Measurements from ENCODE around the gene G6PC1. TPM values are rescaled to one million over a fixed set of nuclear protein-coding genes. Genes with fewer than 3 reads are reported as not detected.
"Not testable (repeated sequence)": the region's sequence is repeated elsewhere in the genome, so short reads cannot be mapped to it uniquely, and the experiment has no call there.

Gene G6PC1
- total RNA-seq, 2 donors from 2014 or later: not detected

- Histone ChIP-seq H3K4me3 (no peak overlapping the region), H3K27me3 (replicated peaks; ENCODE audit: insufficient read depth) (no peaks in the 10 kb centered on the region), H3K4me1 (ENCODE audit: control insufficient read depth in 1 of 2, low read depth in 2 of 2) (peaks cover 16 to 25% of the 10 kb centered on the region in 2 donors), H3K9me3 (no peaks in the 10 kb centered on the region), H3K36me3 (no peaks in the 10 kb centered on the region), H3K27ac (no peak overlapping the region)
- DNase-seq (ENCODE audit: low spot score): no peak
- TF ChIP-seq CTCF (IDR thresholded peaks at IDR 0.05): no peak
- ATAC-seq (ENCODE audit: insufficient number of reproducible peaks, low FRiP score, low read depth): no peak
Measured at GRCh38 chr17:42898147-42898811, 2.3 kb upstream of the G6PC1 start.

- not testable (repeated sequence) for ATAC-seq (ENCODE audit: insufficient number of reproducible peaks, low FRiP score, low read depth); H3K36me3 ChIP-seq; DNase-seq (ENCODE audit: low spot score)
Measured at GRCh38 chr17:42899981-42900380, 618 bp upstream of the G6PC1 start.

GRCh38 chr17:42901535-42902229 is 1.1 kb downstream of the G6PC1 start:
- no peak for ATAC-seq (ENCODE audit: insufficient number of reproducible peaks, low FRiP score, low read depth)
- Histone ChIP-seq H3K4me1 (ENCODE audit: control insufficient read depth in 1 of 2, low read depth in 2 of 2) (no peaks in the 10 kb centered on the region), H3K9me3 (no peaks in the 10 kb centered on the region), H3K4me3 (no peak overlapping the region), H3K27ac (no peak overlapping the region), H3K27me3 (replicated peaks; ENCODE audit: insufficient read depth) (no peaks in the 10 kb centered on the region), H3K36me3 (no peaks in the 10 kb centered on the region)
- DNase-seq (ENCODE audit: low spot score): no peak
- TF ChIP-seq CTCF (IDR thresholded peaks at IDR 0.05): no peak

More at GRCh38 chr17:42899981-42900380, 618 bp upstream of the G6PC1 start:
- H3K9me3 ChIP-seq; H3K4me1 ChIP-seq (ENCODE audit: control insufficient read depth in 1 of 2, low read depth in 2 of 2); H3K27ac ChIP-seq; H3K4me3 ChIP-seq; H3K27me3 ChIP-seq (replicated peaks; ENCODE audit: insufficient read depth): not testable (repeated sequence)

DNA sequence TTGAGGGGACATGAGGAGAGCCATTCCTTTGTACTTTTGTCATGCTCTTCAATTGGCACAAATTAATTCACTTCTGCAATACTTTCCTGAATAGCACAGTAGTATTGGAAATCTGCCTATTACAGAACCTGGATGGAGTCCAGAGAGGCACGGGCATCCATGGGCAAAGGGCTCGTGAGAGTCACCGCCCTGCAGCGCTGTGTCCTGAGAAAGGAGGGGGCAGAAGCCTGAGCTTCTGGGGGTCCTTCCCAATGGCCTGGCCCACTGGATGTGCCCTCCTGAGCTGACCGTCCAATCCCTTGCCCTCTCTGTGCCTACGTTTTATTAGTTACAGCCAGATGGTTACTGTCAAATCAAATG is 3.5 kb downstream of the G6PC1 start:
- Histone ChIP-seq H3K27ac (no peak overlapping the region), H3K36me3 (no peaks in the 10 kb centered on the region), H3K4me3 (no peak overlapping the region), H3K9me3 (no peaks in the 10 kb centered on the region), H3K27me3 (replicated peaks; ENCODE audit: insufficient read depth) (no peaks in the 10 kb centered on the region), H3K4me1 (ENCODE audit: control insufficient read depth in 1 of 2, low read depth in 2 of 2) (no peaks in the 10 kb centered on the region)
- TF ChIP-seq CTCF (IDR thresholded peaks at IDR 0.05): no peak
- ATAC-seq (ENCODE audit: insufficient number of reproducible peaks, low FRiP score, low read depth) (no peak), DNase-seq (ENCODE audit: low spot score) (no peak)

- no peaks in the 10 kb centered on the region for H3K4me1 ChIP-seq (ENCODE audit: control insufficient read depth in 1 of 2, low read depth in 2 of 2)
- no peak for DNase-seq (ENCODE audit: low spot score)
- ATAC-seq (ENCODE audit: insufficient number of reproducible peaks, low FRiP score, low read depth): no peak
- TF ChIP-seq CTCF (IDR thresholded peaks at IDR 0.05): no peak
- no peaks in the 10 kb centered on the region for H3K9me3 ChIP-seq
- H3K4me3 ChIP-seq: no peak overlapping the region
- no peaks in the 10 kb centered on the region for H3K36me3 ChIP-seq
- H3K27me3 ChIP-seq (replicated peaks; ENCODE audit: insufficient read depth): no peaks in the 10 kb centered on the region
- no peak overlapping the region for H3K27ac ChIP-seq
Measured at GRCh38 chr17:42906772-42907446, 6.3 kb downstream of the G6PC1 start.
